Measurements from ENCODE around the gene EPHB6.

GRCh38 chr7:142832417-142832816 lies 22.5 kb upstream of the EPHB6 start:
- TF ChIP-seq POLR2AphosphoS5 (IDR thresholded peaks at IDR 0.05; ENCODE audit: low read depth, low read length), result no peak
- no peak for TF ChIP-seq SMC3 (IDR thresholded peaks at IDR 0.05; ENCODE audit: low read depth, low read length)
- TF ChIP-seq, protein P1, sequence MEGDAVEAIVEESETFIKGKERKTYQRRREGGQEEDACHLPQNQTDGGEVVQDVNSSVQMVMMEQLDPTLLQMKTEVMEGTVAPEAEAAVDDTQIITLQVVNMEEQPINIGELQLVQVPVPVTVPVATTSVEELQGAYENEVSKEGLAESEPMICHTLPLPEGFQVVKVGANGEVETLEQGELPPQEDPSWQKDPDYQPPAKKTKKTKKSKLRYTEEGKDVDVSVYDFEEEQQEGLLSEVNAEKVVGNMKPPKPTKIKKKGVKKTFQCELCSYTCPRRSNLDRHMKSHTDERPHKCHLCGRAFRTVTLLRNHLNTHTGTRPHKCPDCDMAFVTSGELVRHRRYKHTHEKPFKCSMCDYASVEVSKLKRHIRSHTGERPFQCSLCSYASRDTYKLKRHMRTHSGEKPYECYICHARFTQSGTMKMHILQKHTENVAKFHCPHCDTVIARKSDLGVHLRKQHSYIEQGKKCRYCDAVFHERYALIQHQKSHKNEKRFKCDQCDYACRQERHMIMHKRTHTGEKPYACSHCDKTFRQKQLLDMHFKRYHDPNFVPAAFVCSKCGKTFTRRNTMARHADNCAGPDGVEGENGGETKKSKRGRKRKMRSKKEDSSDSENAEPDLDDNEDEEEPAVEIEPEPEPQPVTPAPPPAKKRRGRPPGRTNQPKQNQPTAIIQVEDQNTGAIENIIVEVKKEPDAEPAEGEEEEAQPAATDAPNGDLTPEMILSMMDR (IDR thresholded peaks at IDR 0.05), result no peak
- TF ChIP-seq CHD2 (IDR thresholded peaks at IDR 0.05; ENCODE audit: low read length, partially characterized antibody), result no peak
- TF ChIP-seq, protein P2, sequence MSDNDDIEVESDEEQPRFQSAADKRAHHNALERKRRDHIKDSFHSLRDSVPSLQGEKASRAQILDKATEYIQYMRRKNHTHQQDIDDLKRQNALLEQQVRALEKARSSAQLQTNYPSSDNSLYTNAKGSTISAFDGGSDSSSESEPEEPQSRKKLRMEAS (IDR thresholded peaks at IDR 0.05; ENCODE audit: low read depth), result no peak
- TF ChIP-seq, protein P3, sequence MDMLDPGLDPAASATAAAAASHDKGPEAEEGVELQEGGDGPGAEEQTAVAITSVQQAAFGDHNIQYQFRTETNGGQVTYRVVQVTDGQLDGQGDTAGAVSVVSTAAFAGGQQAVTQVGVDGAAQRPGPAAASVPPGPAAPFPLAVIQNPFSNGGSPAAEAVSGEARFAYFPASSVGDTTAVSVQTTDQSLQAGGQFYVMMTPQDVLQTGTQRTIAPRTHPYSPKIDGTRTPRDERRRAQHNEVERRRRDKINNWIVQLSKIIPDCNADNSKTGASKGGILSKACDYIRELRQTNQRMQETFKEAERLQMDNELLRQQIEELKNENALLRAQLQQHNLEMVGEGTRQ (IDR thresholded peaks at IDR 0.05; ENCODE audit: borderline replicate concordance, low read depth, low read length), result no peak
- TF ChIP-seq RCOR1 (IDR thresholded peaks at IDR 0.05; ENCODE audit: low read length), result no peak
- no peak for TF ChIP-seq EP300 (IDR thresholded peaks at IDR 0.05; ENCODE audit: borderline replicate concordance in 1 of 2, low read depth in 1 of 2, low read length in 1 of 2)
- TF ChIP-seq, protein P4, sequence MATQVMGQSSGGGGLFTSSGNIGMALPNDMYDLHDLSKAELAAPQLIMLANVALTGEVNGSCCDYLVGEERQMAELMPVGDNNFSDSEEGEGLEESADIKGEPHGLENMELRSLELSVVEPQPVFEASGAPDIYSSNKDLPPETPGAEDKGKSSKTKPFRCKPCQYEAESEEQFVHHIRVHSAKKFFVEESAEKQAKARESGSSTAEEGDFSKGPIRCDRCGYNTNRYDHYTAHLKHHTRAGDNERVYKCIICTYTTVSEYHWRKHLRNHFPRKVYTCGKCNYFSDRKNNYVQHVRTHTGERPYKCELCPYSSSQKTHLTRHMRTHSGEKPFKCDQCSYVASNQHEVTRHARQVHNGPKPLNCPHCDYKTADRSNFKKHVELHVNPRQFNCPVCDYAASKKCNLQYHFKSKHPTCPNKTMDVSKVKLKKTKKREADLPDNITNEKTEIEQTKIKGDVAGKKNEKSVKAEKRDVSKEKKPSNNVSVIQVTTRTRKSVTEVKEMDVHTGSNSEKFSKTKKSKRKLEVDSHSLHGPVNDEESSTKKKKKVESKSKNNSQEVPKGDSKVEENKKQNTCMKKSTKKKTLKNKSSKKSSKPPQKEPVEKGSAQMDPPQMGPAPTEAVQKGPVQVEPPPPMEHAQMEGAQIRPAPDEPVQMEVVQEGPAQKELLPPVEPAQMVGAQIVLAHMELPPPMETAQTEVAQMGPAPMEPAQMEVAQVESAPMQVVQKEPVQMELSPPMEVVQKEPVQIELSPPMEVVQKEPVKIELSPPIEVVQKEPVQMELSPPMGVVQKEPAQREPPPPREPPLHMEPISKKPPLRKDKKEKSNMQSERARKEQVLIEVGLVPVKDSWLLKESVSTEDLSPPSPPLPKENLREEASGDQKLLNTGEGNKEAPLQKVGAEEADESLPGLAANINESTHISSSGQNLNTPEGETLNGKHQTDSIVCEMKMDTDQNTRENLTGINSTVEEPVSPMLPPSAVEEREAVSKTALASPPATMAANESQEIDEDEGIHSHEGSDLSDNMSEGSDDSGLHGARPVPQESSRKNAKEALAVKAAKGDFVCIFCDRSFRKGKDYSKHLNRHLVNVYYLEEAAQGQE (IDR thresholded peaks at IDR 0.05; ENCODE audit: low read depth, low read length), result no peak
- TF ChIP-seq EZH2phosphoT487 (IDR thresholded peaks at IDR 0.05; ENCODE audit: borderline replicate concordance, low read depth), result no peak
- TF ChIP-seq JUND (IDR thresholded peaks at IDR 0.05), result no peak
